Keratinocyte (primary cell): ENCODE data around the gene LENG1. TPM values are rescaled to one million over a fixed set of nuclear protein-coding genes. Genes with fewer than 3 reads are reported as not detected.
A peak's percentile ranks its signal among the peaks of the same experiment; 100 is the strongest.

Experiments used
- DNase-seq: peaks from one replicate; pipeline ENCODE4 v3.0.0-alpha.2; 2011; ENCODE audit warnings: low read depth, missing footprints, low spot score
- FAIRE-seq: peaks from 2 replicates; lab custom pipeline; 2011; peaks lifted over from hg19 to GRCh38; lab: Jason Lieb, UNC
- H2AFZ ChIP-seq: 2 replicates; pipeline ENCODE4 v1.6.0; 2012; ENCODE audit warnings: low read length, control low read depth, inconsistent platforms; ENCODE audit not compliant: control insufficient read depth
- H3K27ac ChIP-seq: 2 replicates; pipeline ENCODE4 v1.5.1; 2011; ENCODE audit warnings: low read length; ENCODE audit not compliant: control insufficient read depth, insufficient read depth
- H3K27me3 ChIP-seq: 3 replicates; pipeline ENCODE4 v1.6.0; 2011; ENCODE audit warnings: low read length; ENCODE audit not compliant: control insufficient read depth, insufficient read depth; ENCODE audit errors: extremely low read depth
- H3K36me3 ChIP-seq, 2 experiments: 2 replicates in 1 of 2; 3 replicates in 1 of 2; pipeline ENCODE4 v1.5.1; 2011; ENCODE audit warnings: low read length in 2 of 2, mild to moderate bottlenecking in 1 of 2; ENCODE audit not compliant: control insufficient read depth in 2 of 2, insufficient read depth in 2 of 2; ENCODE audit errors: extremely low read depth in 1 of 2
- H3K4me1 ChIP-seq: 3 replicates; pipeline ENCODE4 v1.5.1; 2011; ENCODE audit warnings: low read length; ENCODE audit not compliant: control insufficient read depth, insufficient read depth; ENCODE audit errors: extremely low read depth
- H3K4me2 ChIP-seq: 3 replicates; pipeline ENCODE4 v1.6.0; 2011; ENCODE audit warnings: low read depth, low read length; ENCODE audit not compliant: control insufficient read depth, insufficient read depth; ENCODE audit errors: extremely low read depth
- H3K4me3 ChIP-seq, 3 experiments: fragments of 200-600 bp in 1 of 3; sonication (generic) in 1 of 3; 2 replicates in 2 of 3; 3 replicates in 1 of 3; pipeline ENCODE4 v1.5.1; 2011 to 2016; ENCODE audit warnings: low read length in 3 of 3, mild to moderate bottlenecking in 3 of 3, control low read depth in 2 of 3, inconsistent platforms in 1 of 3, low read depth in 1 of 3, mixed read lengths in 1 of 3, mixed run types in 1 of 3, moderate library complexity in 1 of 3; ENCODE audit not compliant: control insufficient read depth in 2 of 3, insufficient read depth in 2 of 3; ENCODE audit errors: extremely low read depth in 1 of 3
- H3K79me2 ChIP-seq: 2 replicates; pipeline ENCODE4 v1.6.0; 2012; ENCODE audit warnings: low read length; ENCODE audit not compliant: control insufficient read depth, insufficient read depth
- H3K9ac ChIP-seq: 3 replicates; pipeline ENCODE4 v1.6.0; 2011; ENCODE audit warnings: low read length; ENCODE audit not compliant: control insufficient read depth, insufficient read depth; ENCODE audit errors: extremely low read depth
- H3K9me1 ChIP-seq: 3 replicates; pipeline ENCODE4 v1.6.0; 2011; ENCODE audit warnings: low read length; ENCODE audit not compliant: control insufficient read depth, insufficient read depth; ENCODE audit errors: extremely low read depth
- H3K9me3 ChIP-seq: 2 replicates; pipeline ENCODE4 v1.5.1; 2012; ENCODE audit warnings: low read depth, low read length; ENCODE audit not compliant: control insufficient read depth
- H4K20me1 ChIP-seq: 3 replicates; pipeline ENCODE4 v1.6.0; 2011; ENCODE audit warnings: low read length; ENCODE audit not compliant: control insufficient read depth, insufficient read depth; ENCODE audit errors: extremely low read depth
- EZH2 ChIP-seq: IDR thresholded peaks from one replicate; pipeline ENCODE4 v1.6.1; 2012; ENCODE audit warnings: inconsistent platforms, mild to moderate bottlenecking, low read length, moderate library complexity
- dilution Hi-C: fragments of 300-500 bp; cut with MboI; formaldehyde crosslinking; loops from one replicate; pipeline ENCODE4 v1.7.0; 2020; ENCODE audit warnings: low sequenced_read_pairs; ENCODE audit not compliant: extremely low pct_ligation_motif_present
- polyA plus RNA-seq, 5 experiments: library from polyadenylated mRNA; depleted of rRNA in 3 of 5; stranded (reverse) in 3 of 5; stranded (forward) in 1 of 5; unstranded in 1 of 5; fragments of >200 nt; gene quantifications; 1 replicate in 1 of 5; 2 replicates in 3 of 5; 3 replicates in 1 of 5; pipeline versions ENCODE4 v1.2.1 to v1.2.3, GENCODE V29; 2011 to 2012; ENCODE audit warnings: missing spikeins in 2 of 5, low read depth in 1 of 5, low replicate concordance in 1 of 5
- TF ChIP-seq, protein P1 (sequence below), 3 experiments: IDR thresholded peaks in 1 of 3; conservative IDR thresholded peaks in 1 of 3; optimal IDR thresholded peaks in 1 of 3; 2 replicates in 2 of 3; 3 replicates in 1 of 3; pipeline versions ENCODE3 to v1.5.1; 2011; ENCODE audit warnings: low read length in 3 of 3, mild to moderate bottlenecking in 3 of 3, moderate library complexity in 2 of 3, control low read depth in 1 of 3, inconsistent platforms in 1 of 3; ENCODE audit not compliant: insufficient read depth in 2 of 3; ENCODE audit errors: extremely low read depth in 1 of 3

The LENG1 gene
- polyA plus RNA-seq, 1 donor (not counting 4 experiments of a cell fraction or from before 2014, with no cell fraction given): 3.4 TPM

DNA sequence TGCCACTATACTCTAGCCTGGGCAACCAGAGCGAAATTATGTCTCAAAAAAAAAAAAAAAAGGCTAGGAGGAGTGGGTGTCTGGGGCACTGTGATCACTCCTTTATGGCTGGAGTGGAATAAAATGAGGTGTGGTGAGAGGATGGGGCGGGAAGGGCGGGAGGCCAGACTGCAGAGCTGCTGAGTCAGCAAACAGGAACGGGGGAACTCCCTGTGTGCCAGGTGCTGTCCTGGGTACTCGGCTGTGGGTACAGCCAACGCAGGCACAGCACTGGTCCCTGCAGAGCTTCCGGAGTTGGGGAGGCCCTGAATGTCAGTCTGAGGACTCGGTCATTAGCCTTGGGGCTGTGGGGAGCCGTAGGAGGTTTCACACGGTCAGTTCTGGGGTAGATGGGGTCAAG, 38.3 kb downstream of the LENG1 start:
- Histone ChIP-seq H3K9me3 (no peaks in the 10 kb centered on the region), H3K4me1 (peaks cover 8% of the 10 kb centered on the region), H3K9me1 (no peaks in the 10 kb centered on the region), H3K27me3 (no peaks in the 10 kb centered on the region), H3K4me2 (no peak overlapping the region), H3K27ac (no peak overlapping the region), H3K36me3 (peaks cover 34 to 49% of the 10 kb centered on the region in 2 experiments), H3K9ac (no peak overlapping the region), H2AFZ (no peak overlapping the region), H3K79me2 (peaks cover 11% of the 10 kb centered on the region), H4K20me1 (no peaks in the 10 kb centered on the region), H3K4me3 (no peak overlapping the region)
- FAIRE-seq: no peak
- DNase-seq: no peak
- dilution Hi-C loops: no loop called here
- no peak for TF ChIP-seq EZH2
- TF ChIP-seq, protein P1, sequence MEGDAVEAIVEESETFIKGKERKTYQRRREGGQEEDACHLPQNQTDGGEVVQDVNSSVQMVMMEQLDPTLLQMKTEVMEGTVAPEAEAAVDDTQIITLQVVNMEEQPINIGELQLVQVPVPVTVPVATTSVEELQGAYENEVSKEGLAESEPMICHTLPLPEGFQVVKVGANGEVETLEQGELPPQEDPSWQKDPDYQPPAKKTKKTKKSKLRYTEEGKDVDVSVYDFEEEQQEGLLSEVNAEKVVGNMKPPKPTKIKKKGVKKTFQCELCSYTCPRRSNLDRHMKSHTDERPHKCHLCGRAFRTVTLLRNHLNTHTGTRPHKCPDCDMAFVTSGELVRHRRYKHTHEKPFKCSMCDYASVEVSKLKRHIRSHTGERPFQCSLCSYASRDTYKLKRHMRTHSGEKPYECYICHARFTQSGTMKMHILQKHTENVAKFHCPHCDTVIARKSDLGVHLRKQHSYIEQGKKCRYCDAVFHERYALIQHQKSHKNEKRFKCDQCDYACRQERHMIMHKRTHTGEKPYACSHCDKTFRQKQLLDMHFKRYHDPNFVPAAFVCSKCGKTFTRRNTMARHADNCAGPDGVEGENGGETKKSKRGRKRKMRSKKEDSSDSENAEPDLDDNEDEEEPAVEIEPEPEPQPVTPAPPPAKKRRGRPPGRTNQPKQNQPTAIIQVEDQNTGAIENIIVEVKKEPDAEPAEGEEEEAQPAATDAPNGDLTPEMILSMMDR (optimal IDR thresholded peaks at IDR 0.05 in 1 of 3, IDR thresholded peaks at IDR 0.05 in 1 of 3, conservative IDR thresholded peaks at IDR 0.05 in 1 of 3; ENCODE audit: extremely low read depth in 1 of 3, insufficient read depth in 2 of 3, low read length in 3 of 3): no peak

DNA sequence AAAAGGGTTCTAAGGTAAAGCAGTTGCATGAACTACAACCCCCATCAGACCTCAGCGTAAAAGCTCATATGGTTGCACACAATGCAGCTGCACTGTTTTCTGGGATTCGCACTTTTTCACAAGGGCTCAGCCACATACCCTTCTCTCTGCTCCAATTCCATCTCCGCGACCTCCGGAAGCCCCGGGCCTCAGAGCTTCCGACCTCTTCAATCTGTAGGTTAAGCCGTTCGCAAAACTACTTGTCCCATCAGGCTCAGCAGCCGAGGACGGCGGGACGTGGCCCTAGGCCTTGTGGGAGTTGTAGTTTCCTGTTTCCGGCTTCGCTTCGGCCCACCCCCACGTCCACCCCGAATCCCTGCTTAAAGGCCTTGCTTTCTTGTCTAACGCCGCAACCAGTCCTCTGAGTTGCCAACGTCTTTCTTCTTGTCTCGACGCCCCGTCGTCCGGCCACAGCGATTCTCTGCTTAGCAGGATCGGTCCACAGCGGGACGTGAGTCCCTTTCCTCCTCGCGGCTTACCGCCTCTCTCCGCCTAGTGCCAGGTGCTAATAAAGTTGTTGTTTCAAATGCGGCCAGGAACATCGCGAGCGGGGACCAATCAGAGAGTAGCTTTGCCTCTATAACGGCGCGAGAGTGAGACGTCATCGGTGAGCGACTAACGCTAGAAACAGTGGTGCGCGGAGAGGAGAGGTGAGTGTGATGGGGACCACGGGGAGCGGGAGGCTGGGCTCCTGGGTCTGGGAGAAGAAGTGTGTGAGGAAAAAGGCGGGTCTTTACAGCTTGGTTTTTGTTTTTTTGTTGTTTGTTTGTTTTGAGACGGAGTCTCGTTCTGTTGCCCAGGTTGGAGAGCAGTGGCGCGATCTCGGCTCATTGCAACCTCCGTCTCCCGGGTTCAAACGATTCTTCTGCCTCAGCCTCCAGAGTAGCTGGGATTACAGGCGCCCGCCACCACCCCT, 44.1 kb downstream of the LENG1 start, which contains the start of the genes PRPF31 and TFPT:
Gene PRPF31, plus strand, starts transcription at position 646 of the 955 bp plus-strand sequence. CDS start 2,525 bp downstream, outside the sequence.
Gene TFPT, minus strand, starts transcription at position 549 of the 955 bp plus-strand sequence. Its CDS starts 388 bp downstream, at position 161.
- H3K27me3 ChIP-seq: no peaks in the 10 kb centered on the region
- H3K9me1 ChIP-seq: no peaks in the 10 kb centered on the region
- H4K20me1 ChIP-seq: no peaks in the 10 kb centered on the region
- dilution Hi-C loops: no loop called here
- peak within 1 kb of the TSS; percentile 96 for H3K27ac ChIP-seq
- H3K9ac ChIP-seq: peak within 1 kb of the TSS; percentile 95
- FAIRE-seq (peak; percentile 85), DNase-seq (peak; percentile 73)
- H3K4me2 ChIP-seq: peak within 1 kb of the TSS; percentile 81
- H3K79me2 ChIP-seq: peaks cover 27% of the 10 kb centered on the region
- peaks cover 12% of the 10 kb centered on the region for H3K4me1 ChIP-seq
- TF ChIP-seq, protein P1 (optimal IDR thresholded peaks at IDR 0.05 in 1 of 3, IDR thresholded peaks at IDR 0.05 in 1 of 3, conservative IDR thresholded peaks at IDR 0.05 in 1 of 3; ENCODE audit: extremely low read depth in 1 of 3, insufficient read depth in 2 of 3, low read length in 3 of 3): no peak
- TF ChIP-seq EZH2: no peak
- H3K9me3 ChIP-seq: no peaks in the 10 kb centered on the region
- peak within 1 kb of the TSS; percentile 50 to 90 (median 89) for H3K4me3 ChIP-seq
- peak within 1 kb of the TSS; percentile 99 for H2AFZ ChIP-seq
- H3K36me3 ChIP-seq: peaks cover 5 to 9% of the 10 kb centered on the region in 2 experiments
